Measurements from ENCODE around the gene PKN2.

The PKN2 gene

GRCh38 chr1:88683541-88684481 is at the start of gene PKN2:
PKN2 (plus strand) TSS chr1:88684273; CDS start chr1:88684581, 308 bp downstream.
- DNase-seq: peak; percentile 92

GRCh38 chr1:88634538-88634937 is 49.5 kb upstream of the PKN2 start:
- DNase-seq: no peak

DNA sequence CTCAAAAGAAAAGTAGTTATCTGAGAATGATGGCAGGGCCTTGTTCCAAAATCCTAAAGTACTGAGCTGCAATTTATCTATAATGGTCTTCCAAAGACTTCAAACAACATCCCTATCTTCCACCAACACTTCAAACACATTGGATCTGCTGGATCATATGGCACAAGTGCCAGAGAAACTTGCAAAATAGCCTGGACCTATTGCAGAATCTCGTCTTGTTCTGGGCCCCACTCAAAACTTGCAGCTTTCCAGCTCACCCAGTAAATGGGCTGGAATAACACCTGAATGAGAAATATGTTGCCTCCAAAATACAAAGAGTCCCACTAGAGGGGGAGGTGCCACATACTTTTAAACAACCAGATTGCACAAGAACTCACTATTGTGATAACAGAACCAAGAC is 44.0 kb upstream of the PKN2 start:
- DNase-seq: no peak

DNA sequence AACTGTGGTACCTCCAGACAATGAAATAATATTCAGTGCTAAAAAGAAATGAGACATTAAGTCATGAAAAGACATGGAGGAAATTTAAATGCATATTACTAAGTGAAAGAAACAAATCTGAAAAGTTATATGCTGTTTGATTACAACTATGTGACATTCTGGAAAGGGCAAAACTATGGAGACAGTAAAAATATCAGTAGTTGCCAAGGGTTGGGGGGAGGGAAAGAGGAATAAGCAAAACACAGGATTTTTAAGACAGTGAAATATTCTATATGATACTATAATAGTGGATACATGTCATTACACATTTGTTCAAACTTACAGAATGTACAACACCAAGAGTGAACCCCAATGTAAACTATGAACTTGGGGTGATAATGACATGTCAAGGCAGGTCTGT is 38.2 kb upstream of the PKN2 start:
- no peak for DNase-seq

DNA sequence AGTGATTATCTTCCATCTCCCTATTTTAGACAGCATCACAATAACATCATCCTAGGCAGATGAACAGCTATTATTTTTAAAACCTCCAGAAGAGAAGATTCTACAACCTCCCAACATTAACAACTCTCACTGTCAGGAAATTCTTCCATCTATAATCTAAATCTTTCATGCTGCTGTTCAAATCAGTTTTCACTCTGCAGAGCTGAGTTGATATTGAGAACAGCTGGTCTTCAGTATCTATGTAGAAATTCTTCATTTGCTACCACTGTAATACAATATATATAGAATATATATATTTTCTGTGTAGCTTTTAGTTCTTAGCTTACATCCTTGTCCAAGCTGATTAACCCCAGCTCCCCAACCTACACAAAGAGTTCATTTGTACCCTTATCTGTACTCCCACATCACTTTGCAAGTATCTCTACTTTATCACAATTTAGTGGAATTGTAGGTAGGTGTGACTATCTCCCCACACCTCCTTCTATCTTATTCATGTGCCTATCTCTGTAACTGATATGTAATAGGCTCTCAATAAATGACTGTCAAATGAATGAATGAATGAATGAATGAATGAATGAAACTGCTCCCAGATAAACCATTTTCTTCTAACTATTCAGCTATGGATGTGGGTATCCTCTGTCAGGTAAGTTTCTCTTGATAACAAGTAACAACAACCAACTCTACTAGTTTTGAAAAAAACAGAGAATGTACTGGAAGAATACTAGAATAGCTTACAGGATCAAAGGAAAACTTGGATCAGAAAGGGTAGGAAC is 37.4 kb upstream of the PKN2 start:
- DNase-seq: no peak

- no peak for DNase-seq
Measured at GRCh38 chr1:88647249-88647645, 36.8 kb upstream of the PKN2 start.

- no peak for DNase-seq
Measured at GRCh38 chr1:88647749-88648415, 36.2 kb upstream of the PKN2 start.

- DNase-seq: no peak
Measured at GRCh38 chr1:88648706-88649105, 35.4 kb upstream of the PKN2 start.

DNA sequence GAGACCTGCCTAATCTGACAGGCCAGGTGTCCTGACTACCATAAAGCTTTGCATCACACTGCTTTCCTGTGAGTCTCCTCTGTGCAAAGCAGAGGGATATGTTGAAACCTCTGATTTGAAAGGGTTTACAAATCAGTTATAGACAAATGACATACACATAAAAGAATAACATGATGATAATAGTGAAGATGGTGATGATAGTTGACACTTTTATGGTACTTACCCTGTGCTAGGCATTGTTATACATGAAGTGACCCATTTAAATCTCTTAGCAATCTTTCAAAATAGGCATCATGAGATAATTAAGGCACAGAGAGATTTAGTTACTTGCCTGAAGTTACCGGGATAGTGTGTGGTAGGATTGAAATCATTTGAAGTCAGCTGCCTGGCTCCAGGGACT is 34.1 kb upstream of the PKN2 start:
- DNase-seq: no peak

GRCh38 chr1:88650676-88651418 is 33.2 kb upstream of the PKN2 start:
- no peak for DNase-seq

GRCh38 chr1:88655140-88655539 is 28.9 kb upstream of the PKN2 start:
- no peak for DNase-seq

DNA sequence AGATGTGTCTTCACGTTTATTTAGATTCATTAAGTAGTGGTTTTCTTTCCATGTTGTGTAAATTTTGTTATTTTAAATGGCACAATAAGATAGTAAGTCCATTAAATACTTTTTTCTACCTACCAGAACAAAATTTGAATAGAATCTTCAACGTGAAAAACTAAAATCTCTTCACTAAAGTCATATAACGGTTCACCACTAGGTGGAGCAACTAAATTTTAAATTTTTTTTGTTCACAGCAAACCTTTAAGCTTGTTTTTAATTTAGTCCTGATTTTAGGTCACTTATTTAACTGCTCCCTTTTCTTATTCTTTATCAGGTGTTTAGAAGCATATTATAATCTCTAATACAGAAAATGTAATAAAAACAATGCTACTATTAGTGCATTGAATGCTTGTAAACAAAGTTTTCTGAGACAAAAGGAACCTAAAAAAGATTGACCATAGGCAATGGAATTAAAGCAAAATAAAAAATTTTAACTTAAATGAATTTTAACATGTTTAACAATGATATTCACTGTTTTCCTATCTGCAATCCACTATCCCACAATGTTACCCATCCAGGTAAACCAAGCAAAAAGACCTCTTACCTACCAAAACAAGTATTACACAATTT is 28.3 kb upstream of the PKN2 start:
- DNase-seq: no peak

- no peak for DNase-seq
Measured at GRCh38 chr1:88658419-88658818, 25.7 kb upstream of the PKN2 start.

DNA sequence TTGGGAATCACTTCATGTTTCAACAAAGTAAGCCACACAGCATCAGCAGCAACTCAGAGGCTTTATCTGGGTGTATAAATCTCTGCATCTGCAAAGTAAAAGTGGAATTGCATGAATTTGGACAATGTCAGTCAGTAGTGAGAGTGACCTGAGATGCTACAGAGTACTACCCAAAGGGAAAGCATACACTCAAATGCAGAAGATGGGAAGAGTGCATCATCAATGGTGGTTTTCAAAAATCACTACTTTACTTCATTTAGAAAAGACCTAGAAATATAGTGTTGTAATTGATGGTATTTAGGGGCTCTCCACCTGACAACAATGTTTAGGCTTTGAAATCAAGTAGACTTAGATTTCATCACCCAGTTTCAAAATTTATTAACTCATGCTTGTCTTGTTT is 24.5 kb upstream of the PKN2 start:
- no peak for DNase-seq

- no peak for DNase-seq
Measured at GRCh38 chr1:88661188-88661587, 22.9 kb upstream of the PKN2 start.

DNA sequence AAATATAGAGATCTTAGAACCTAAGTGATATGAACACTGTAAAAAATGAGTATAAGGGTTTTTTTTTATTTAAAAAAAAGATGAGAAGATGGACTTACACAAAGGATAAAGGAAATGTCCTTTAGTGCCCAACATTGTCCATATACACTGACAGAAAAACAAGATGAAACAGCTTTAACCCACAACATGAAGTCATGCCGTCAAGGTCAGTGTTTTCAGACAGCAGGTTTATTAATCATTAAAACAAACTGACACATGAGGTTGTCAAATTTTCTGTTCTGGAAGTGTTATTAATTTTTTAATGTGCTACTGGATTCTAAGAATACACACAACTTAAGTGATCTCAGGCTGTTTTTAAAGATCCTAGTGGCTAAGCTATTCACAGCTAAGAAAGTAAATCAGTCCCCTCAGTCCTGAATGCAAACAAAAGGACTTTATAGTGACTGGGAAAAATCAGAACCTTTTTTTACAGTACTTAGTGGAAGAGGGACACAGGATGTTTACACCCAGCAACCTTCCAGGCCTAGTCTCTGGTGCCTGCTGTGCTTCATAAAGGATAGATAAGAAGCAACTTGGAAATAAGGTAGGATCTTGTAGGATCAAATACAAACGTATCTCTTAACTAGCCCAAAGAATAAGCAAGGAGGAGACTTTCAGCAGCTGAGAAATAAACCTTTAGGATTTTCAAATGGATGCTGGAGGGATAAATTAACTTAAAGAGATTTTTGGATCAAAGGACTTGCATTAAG is 21.9 kb upstream of the PKN2 start:
- DNase-seq: no peak

- no peak for DNase-seq
Measured at GRCh38 chr1:88662723-88663122, 21.4 kb upstream of the PKN2 start.

GRCh38 chr1:88668405-88668804 is 15.7 kb upstream of the PKN2 start:
- DNase-seq: no peak

DNA sequence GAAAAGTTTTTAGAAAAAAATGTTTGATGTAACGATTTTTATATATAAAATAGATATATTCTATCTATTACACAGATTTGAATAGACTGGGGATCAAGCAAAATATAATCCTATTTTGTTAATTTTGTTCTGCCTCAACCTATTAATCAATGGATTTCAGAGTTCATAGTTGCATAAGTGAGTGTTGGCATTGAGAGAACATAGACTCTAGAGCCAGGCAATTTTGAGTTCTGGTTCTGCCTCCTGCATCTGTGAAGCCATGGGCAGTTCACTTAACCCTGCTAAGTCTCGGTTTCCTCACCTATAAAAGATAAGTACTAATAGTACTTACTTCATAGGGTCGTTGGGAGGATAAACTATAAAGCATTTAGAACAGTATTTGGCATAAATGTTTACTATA is 13.6 kb upstream of the PKN2 start:
- no peak for DNase-seq

DNA sequence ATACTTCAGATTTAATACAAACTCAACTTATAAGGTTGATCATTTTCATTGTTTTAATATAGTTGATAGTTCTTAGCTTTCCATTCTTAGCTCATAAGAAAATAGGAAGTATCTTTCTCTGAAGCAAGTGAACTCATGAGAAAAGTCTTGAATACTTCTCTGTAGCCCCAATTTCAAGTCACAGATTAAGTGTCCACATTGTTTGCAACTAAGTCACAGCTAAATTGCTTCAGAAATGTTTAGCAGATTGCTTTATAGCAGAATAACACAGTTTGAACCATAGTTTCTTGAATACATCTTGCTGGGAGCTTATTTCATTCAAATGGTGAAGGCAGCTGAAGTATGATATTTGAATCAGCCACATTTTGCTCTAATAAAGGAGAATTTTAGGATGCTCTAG is 10.6 kb upstream of the PKN2 start:
- DNase-seq: no peak

- no peak for DNase-seq
Measured at GRCh38 chr1:88678405-88678804, 5.7 kb upstream of the PKN2 start.

DNA sequence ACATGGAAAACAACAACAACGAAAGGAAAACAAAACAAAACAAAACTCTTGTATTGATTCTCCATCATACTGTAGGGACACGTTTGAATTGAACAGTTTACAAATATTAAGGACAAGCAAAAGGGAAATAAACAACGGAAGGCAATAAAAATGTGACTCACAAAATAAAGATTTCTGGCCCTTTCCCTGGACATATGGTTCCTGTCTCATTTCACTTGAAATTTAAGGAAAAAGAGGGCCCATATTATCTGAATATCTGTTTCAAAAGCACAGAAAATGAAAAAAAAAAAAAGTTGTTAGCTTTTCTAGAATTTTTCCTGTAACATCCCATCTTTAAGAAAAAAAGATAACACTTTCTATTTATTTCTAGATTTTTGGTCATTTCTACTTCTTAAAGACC is 3.6 kb upstream of the PKN2 start:
- DNase-seq: no peak
